Chondrocyte (in vitro differentiated cells): Measurements from ENCODE around the gene QKI. TPM values are rescaled to one million over a fixed set of nuclear protein-coding genes. Genes with fewer than 3 reads are reported as not detected.

Experiments used
- DNase-seq: peaks from one replicate; pipeline ENCODE4 v3.0.0; 2021; ENCODE audit warnings: mixed read lengths, low spot score
- H3K27ac Mint-ChIP-seq: one replicate; pipeline ENCODE4 v1.8.0; 2021; ENCODE audit warnings: mild to moderate bottlenecking, moderate library complexity, mixed read lengths; ENCODE audit not compliant: unreplicated experiment
- H3K27me3 Mint-ChIP-seq: 2 replicates; pipeline ENCODE4 v1.8.0; 2021; ENCODE audit warnings: low read depth, mixed read lengths
- H3K36me3 Mint-ChIP-seq: 2 replicates; pipeline ENCODE4 v1.8.0; 2021; ENCODE audit warnings: low read depth, mixed read lengths
- H3K4me1 Mint-ChIP-seq: 2 replicates; pipeline ENCODE4 v1.8.0; 2021; ENCODE audit warnings: low read depth, mild to moderate bottlenecking, mixed read lengths
- H3K4me3 Mint-ChIP-seq: one replicate; pipeline ENCODE4 v1.8.0; 2021; ENCODE audit warnings: mild to moderate bottlenecking, moderate library complexity, mixed read lengths; ENCODE audit not compliant: unreplicated experiment
- H3K9me3 Mint-ChIP-seq: 2 replicates; pipeline ENCODE4 v1.8.0; 2021; ENCODE audit warnings: low read depth, mixed read lengths
- total RNA-seq: library from RNA; stranded (reverse); gene quantifications from 3 replicates; pipeline ENCODE4 v1.2.1, GENCODE V29; 2021
- TF ChIP-seq, protein P1 (sequence below): fragments of 200-600 bp; sonication (generic); IDR thresholded peaks from 2 replicates; pipeline ENCODE4 v1.5.0; 2021; ENCODE audit warnings: antibody characterized with exemption, mild to moderate bottlenecking, moderate library complexity

QKI gene
- total RNA-seq, 1 donor from 2014 or later: 189 TPM

- H3K27ac Mint-ChIP-seq: no peak overlapping the region
- H3K9me3 Mint-ChIP-seq: no peaks in the 10 kb centered on the region
These were observed 161.6 kb downstream of the QKI start for GRCh38 chr6:163576114-163576513.

DNA sequence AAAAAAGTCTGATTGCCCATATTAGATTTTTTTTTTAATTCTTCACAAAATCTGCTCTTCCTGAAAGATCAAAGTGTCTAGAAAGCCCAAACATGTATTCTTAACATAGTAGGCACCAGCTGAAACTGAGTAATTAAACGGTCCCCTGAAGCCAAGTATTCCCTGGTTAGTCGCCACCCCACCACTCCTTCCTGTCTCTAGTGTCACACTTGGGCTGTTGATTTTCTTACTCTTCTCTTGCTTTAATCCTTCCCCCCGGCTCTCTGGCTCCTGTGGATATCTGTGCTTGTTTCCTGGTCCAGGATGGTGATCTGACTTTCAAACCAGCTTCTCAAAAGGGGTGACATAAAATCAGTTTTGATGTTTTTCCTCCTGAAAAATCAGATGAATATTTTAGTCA, 162.9 kb downstream of the QKI start:
- Mint-ChIP-seq H3K9me3 (no peaks in the 10 kb centered on the region), H3K4me3 (no peak overlapping the region), H3K27me3 (no peaks in the 10 kb centered on the region), H3K27ac (no peak overlapping the region), H3K36me3 (peaks cover 16% of the 10 kb centered on the region), H3K4me1 (peaks cover 39% of the 10 kb centered on the region)
- TF ChIP-seq, protein P1, sequence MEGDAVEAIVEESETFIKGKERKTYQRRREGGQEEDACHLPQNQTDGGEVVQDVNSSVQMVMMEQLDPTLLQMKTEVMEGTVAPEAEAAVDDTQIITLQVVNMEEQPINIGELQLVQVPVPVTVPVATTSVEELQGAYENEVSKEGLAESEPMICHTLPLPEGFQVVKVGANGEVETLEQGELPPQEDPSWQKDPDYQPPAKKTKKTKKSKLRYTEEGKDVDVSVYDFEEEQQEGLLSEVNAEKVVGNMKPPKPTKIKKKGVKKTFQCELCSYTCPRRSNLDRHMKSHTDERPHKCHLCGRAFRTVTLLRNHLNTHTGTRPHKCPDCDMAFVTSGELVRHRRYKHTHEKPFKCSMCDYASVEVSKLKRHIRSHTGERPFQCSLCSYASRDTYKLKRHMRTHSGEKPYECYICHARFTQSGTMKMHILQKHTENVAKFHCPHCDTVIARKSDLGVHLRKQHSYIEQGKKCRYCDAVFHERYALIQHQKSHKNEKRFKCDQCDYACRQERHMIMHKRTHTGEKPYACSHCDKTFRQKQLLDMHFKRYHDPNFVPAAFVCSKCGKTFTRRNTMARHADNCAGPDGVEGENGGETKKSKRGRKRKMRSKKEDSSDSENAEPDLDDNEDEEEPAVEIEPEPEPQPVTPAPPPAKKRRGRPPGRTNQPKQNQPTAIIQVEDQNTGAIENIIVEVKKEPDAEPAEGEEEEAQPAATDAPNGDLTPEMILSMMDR: no peak
- DNase-seq: no peak

More at GRCh38 chr6:163576114-163576513, 161.6 kb downstream of the QKI start:
- H3K4me3 Mint-ChIP-seq: no peak overlapping the region
- H3K4me1 Mint-ChIP-seq: peaks cover 47% of the 10 kb centered on the region
- H3K36me3 Mint-ChIP-seq: peaks cover 20% of the 10 kb centered on the region
- TF ChIP-seq, protein P1: no peak
- no peak for DNase-seq
- H3K27me3 Mint-ChIP-seq: no peaks in the 10 kb centered on the region

DNA sequence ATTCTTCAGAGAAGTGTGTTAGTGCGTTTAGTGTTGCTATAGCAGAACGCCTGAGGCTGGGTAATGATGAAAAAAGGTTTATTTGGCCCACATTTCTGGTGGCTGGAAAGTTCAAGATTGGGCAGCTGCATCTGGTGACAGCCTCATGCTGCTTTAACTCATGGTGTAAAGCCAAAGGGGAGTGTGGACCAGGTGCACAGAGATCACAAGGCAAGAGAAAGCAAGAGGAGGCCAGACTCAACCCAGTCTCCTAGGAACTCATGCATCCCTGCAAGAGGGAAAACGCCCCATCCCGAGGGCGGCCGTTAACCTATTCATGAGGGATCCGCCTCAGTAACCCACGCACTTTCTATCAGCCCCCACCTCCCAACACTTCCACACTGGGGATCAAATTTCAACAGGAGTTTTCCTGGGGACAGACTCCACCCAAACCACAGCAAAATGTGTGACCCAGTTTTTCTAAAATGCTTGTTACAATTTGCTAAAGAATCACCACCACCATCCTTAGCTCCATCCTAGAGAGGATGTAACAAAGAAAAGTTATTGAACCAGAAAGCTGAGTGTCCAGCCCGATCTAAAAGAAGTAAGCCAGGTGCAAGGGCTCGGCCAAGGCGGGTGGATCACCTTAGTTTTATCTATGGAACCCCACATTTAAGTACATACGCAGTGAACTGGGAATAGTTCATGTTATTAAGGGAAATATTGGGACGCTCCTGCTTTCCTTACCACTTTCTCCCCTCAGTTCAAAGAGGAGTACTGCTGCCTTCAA, 164.8 kb downstream of the QKI start:
- H3K4me3 Mint-ChIP-seq: no peak overlapping the region
- no peaks in the 10 kb centered on the region for H3K27me3 Mint-ChIP-seq
- no peak overlapping the region for H3K27ac Mint-ChIP-seq
- peaks cover 12% of the 10 kb centered on the region for H3K36me3 Mint-ChIP-seq
- peaks cover 37% of the 10 kb centered on the region for H3K4me1 Mint-ChIP-seq
- no peak for DNase-seq
- TF ChIP-seq, protein P1: no peak
- peaks cover 2% of the 10 kb centered on the region for H3K9me3 Mint-ChIP-seq

- peaks cover 2% of the 10 kb centered on the region for H3K9me3 Mint-ChIP-seq
- H3K36me3 Mint-ChIP-seq: peaks cover 11% of the 10 kb centered on the region
- no peak overlapping the region for H3K27ac Mint-ChIP-seq
- DNase-seq: no peak
- H3K27me3 Mint-ChIP-seq: no peaks in the 10 kb centered on the region
- peaks cover 39% of the 10 kb centered on the region for H3K4me1 Mint-ChIP-seq
- no peak overlapping the region for H3K4me3 Mint-ChIP-seq
- TF ChIP-seq, protein P1: no peak
These were observed 165.4 kb downstream of the QKI start for GRCh38 chr6:163579880-163580295.

GRCh38 chr6:163580311-163581030, 166.0 kb downstream of the QKI start:
- Mint-ChIP-seq H3K27me3 (no peaks in the 10 kb centered on the region), H3K9me3 (peaks cover 2% of the 10 kb centered on the region), H3K4me1 (peaks cover 45% of the 10 kb centered on the region), H3K27ac (no peak overlapping the region), H3K4me3 (no peak overlapping the region), H3K36me3 (peaks cover 10% of the 10 kb centered on the region)
- TF ChIP-seq, protein P1: no peak
- no peak for DNase-seq
